Peyer's patch (tissue), 4 donors: ENCODE results near the gene ZNF407. TPM values are rescaled to one million over a fixed set of nuclear protein-coding genes. Genes with fewer than 3 reads are reported as not detected.
"Not testable (repeated sequence)": the region's sequence is repeated elsewhere in the genome, so short reads cannot be mapped to it uniquely, and the experiment has no call there.

Source experiments
- DNase-seq, 3 donors: peaks; one replicate each; pipeline ENCODE4 v3.0.0-alpha.2; 2017 to 2019
- H3K27ac ChIP-seq, 4 donors: fragments of 200-600 bp; sonication (generic); one replicate each; pipeline ENCODE4 v1.5.1; 2016 to 2019
- H3K27me3 ChIP-seq, 2 donors: fragments of 200-600 bp; sonication (generic); one replicate each; pipeline ENCODE4 v1.5.1; 2019
- H3K36me3 ChIP-seq, 3 donors: fragments of 200-600 bp; sonication (generic); one replicate each; pipeline ENCODE4 v1.5.1; 2016 to 2019
- H3K4me1 ChIP-seq, 4 donors: fragments of 200-600 bp; sonication (generic); one replicate each; pipeline ENCODE4 v1.5.1; 2016 to 2019
- H3K4me3 ChIP-seq, 4 donors: fragments of 200-600 bp; sonication (generic); 1 replicate in 3 of 4; 2 replicates in 1 of 4; pipeline ENCODE4 v1.5.1; 2016 to 2019; ENCODE audit warnings: mild to moderate bottlenecking in 1 of 4
- H3K9me3 ChIP-seq, 4 donors: fragments of 200-600 bp; sonication (generic); one replicate each; pipeline ENCODE4 v1.5.1; 2016 to 2019; ENCODE audit warnings: mild to moderate bottlenecking in 1 of 4
- CTCF ChIP-seq, 6 experiments: fragments of 450-650 bp in 4 of 6; fragments of 200-600 bp in 2 of 6; sonication (generic) in 1 of 6; IDR thresholded peaks; one replicate each; pipeline ENCODE4 v1.5.1; 2017 to 2019; ENCODE audit warnings: antibody characterized with exemption in 6 of 6, mild to moderate bottlenecking in 3 of 6, moderate library complexity in 1 of 6
- POLR2A ChIP-seq, 2 donors: fragments of 450-650 bp; IDR thresholded peaks; one replicate each; pipeline ENCODE4 v1.5.1; 2017; ENCODE audit warnings: antibody characterized with exemption in 2 of 2, mild to moderate bottlenecking in 2 of 2, moderate library complexity in 2 of 2
- total RNA-seq, 4 donors: library from RNA; depleted of rRNA; stranded (reverse); fragments of >200 nt; gene quantifications; one replicate each; pipeline ENCODE4 v1.1.0, GENCODE V29; 2016

The ZNF407 gene
- total RNA-seq, 4 donors from 2014 or later = 24.0 to 54.5 (median 32.3) TPM

GRCh38 chr18:74563999-74564398 lies 33.7 kb upstream of the ZNF407 start:
- Histone ChIP-seq H3K9me3 (peaks cover 0 to 6% (median 0%) of the 10 kb centered on the region in 4 donors), H3K27ac (peak overlapping the region in 2 of 4 donors; percentile 24 to 43), H3K4me1 (peaks cover 0 to 24% (median 0%) of the 10 kb centered on the region in 4 donors), H3K36me3 (no peaks in the 10 kb centered on the region), H3K27me3 (no peaks in the 10 kb centered on the region), H3K4me3 (no peak overlapping the region)
- TF ChIP-seq POLR2A (IDR thresholded peaks at IDR 0.05) (no peak), CTCF (IDR thresholded peaks at IDR 0.05) (no peak)
- no peak for DNase-seq

- not testable (repeated sequence) for H3K9me3 ChIP-seq, DNase-seq, H3K4me3 ChIP-seq, H3K27me3 ChIP-seq, H3K36me3 ChIP-seq
- H3K27ac ChIP-seq = peak overlapping the region in 2 of 4 donors; percentile 41 to 68
- peaks cover 0 to 24% (median 0%) of the 10 kb centered on the region in 4 donors for H3K4me1 ChIP-seq
Measured at GRCh38 chr18:74565164-74565563, 32.5 kb upstream of the ZNF407 start.

GRCh38 chr18:74565993-74566392 lies 31.7 kb upstream of the ZNF407 start:
- peak overlapping the region in 2 of 4 donors; percentile 41 to 68 for H3K27ac ChIP-seq
- not testable (repeated sequence) for H3K9me3 ChIP-seq, H3K27me3 ChIP-seq, H3K4me3 ChIP-seq, DNase-seq, H3K36me3 ChIP-seq
- peaks cover 0 to 24% (median 0%) of the 10 kb centered on the region in 4 donors for H3K4me1 ChIP-seq

GRCh38 chr18:74567822-74568221 lies 29.8 kb upstream of the ZNF407 start:
- no peak for DNase-seq
- Histone ChIP-seq H3K27ac (no peak overlapping the region), H3K9me3 (peaks cover 0 to 6% (median 0%) of the 10 kb centered on the region in 4 donors), H3K36me3 (no peaks in the 10 kb centered on the region), H3K4me3 (no peak overlapping the region), H3K27me3 (no peaks in the 10 kb centered on the region), H3K4me1 (peaks cover 0 to 24% (median 0%) of the 10 kb centered on the region in 4 donors)
- TF ChIP-seq CTCF (IDR thresholded peaks at IDR 0.05) (peak in 3 of 6 experiments; percentile 6 to 24 (median 17)), POLR2A (IDR thresholded peaks at IDR 0.05) (no peak)

GRCh38 chr18:74569401-74569800 lies 28.3 kb upstream of the ZNF407 start:
- no peaks in the 10 kb centered on the region for H3K36me3 ChIP-seq
- no peak overlapping the region for H3K27ac ChIP-seq
- H3K9me3 ChIP-seq = peaks cover 0 to 6% (median 0%) of the 10 kb centered on the region in 4 donors
- H3K4me1 ChIP-seq = peaks cover 0 to 14% (median 0%) of the 10 kb centered on the region in 4 donors
- TF ChIP-seq CTCF (IDR thresholded peaks at IDR 0.05) = no peak
- TF ChIP-seq POLR2A (IDR thresholded peaks at IDR 0.05) = no peak
- no peak for DNase-seq
- no peak overlapping the region for H3K4me3 ChIP-seq
- H3K27me3 ChIP-seq = no peaks in the 10 kb centered on the region

GRCh38 chr18:74570266-74570665 lies 27.4 kb upstream of the ZNF407 start:
- Histone ChIP-seq H3K4me1 (peaks cover 0 to 7% (median 0%) of the 10 kb centered on the region in 4 donors), H3K9me3 (peaks cover 0 to 6% (median 0%) of the 10 kb centered on the region in 4 donors), H3K27ac (no peak overlapping the region), H3K4me3 (no peak overlapping the region), H3K36me3 (no peaks in the 10 kb centered on the region), H3K27me3 (no peaks in the 10 kb centered on the region)
- DNase-seq = no peak
- TF ChIP-seq CTCF (IDR thresholded peaks at IDR 0.05) (no peak), POLR2A (IDR thresholded peaks at IDR 0.05) (no peak)
